ENCODE results near the gene DENND6B. TPM values are rescaled to one million over a fixed set of nuclear protein-coding genes. Genes with fewer than 3 reads are reported as not detected.

DENND6B gene
- total RNA-seq, 6 donors from 2014 or later = 9.5 to 24.1 (median 12.7) TPM

DNA sequence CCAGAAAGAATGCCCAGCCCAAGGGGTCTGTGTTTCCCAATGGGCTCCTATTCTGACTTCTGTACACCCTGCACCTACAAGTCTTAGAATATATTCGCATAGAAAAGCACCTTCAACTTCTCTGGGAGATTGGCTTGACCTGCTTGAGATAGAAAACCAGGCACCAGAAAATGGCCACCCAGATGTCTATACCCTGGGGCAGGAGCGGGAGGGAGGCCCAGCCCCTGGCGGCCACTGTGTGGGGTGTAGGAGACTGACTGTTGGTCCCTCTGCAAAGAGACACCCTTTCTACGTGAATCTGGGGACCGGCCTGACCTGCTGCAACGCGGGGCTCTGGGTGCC lies 8.5 kb downstream of the DENND6B start:
- Histone ChIP-seq H3K27me3 (no peaks in the 10 kb centered on the region), H3K36me3 (no peaks in the 10 kb centered on the region), H3K4me3 (no peak overlapping the region), H3K9me3 (no peaks in the 10 kb centered on the region), H3K27ac (no peak overlapping the region), H3K4me1 (peaks cover 14 to 22% (median 16%) of the 10 kb centered on the region in 4 donors)
- TF ChIP-seq POLR2A (IDR thresholded peaks at IDR 0.05) (no peak), EP300 (IDR thresholded peaks at IDR 0.05) (no peak), POLR2AphosphoS5 (IDR thresholded peaks at IDR 0.05) (no peak)
- TF ChIP-seq, protein P1, sequence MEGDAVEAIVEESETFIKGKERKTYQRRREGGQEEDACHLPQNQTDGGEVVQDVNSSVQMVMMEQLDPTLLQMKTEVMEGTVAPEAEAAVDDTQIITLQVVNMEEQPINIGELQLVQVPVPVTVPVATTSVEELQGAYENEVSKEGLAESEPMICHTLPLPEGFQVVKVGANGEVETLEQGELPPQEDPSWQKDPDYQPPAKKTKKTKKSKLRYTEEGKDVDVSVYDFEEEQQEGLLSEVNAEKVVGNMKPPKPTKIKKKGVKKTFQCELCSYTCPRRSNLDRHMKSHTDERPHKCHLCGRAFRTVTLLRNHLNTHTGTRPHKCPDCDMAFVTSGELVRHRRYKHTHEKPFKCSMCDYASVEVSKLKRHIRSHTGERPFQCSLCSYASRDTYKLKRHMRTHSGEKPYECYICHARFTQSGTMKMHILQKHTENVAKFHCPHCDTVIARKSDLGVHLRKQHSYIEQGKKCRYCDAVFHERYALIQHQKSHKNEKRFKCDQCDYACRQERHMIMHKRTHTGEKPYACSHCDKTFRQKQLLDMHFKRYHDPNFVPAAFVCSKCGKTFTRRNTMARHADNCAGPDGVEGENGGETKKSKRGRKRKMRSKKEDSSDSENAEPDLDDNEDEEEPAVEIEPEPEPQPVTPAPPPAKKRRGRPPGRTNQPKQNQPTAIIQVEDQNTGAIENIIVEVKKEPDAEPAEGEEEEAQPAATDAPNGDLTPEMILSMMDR (IDR thresholded peaks at IDR 0.05) = no peak
- WGBS, 2 donors = 81 to 85% methylated on average over 7 of the region's 7 CpGs
- no peak for ATAC-seq (ENCODE audit: low FRiP score in 2 of 2)
- DNase-seq = no peak

DNA sequence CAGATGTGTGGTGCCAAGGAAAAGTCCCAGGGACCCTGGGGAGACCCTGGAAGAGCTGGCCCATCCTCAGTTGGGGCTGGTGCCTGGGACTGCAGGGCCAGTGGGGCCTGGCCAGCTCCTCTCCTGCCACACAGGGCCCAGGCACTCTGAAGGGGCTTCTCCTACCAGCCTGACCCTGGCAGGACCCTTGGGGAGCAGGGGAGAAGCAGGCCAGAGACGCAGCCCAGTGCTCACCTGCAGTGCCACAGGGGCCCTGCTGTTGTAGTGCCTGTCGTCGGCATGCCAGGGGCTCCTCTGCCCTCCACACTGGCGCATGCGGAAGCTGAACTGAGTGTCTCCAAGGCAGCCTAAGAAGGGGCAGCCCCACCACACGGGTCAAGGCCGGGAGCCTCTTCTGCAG lies 9.1 kb downstream of the DENND6B start:
- Histone ChIP-seq H3K27me3 (no peaks in the 10 kb centered on the region), H3K4me1 (peaks cover 14 to 24% (median 16%) of the 10 kb centered on the region in 4 donors), H3K9me3 (no peaks in the 10 kb centered on the region), H3K27ac (no peak overlapping the region), H3K36me3 (no peaks in the 10 kb centered on the region), H3K4me3 (no peak overlapping the region)
- no peak for ATAC-seq (ENCODE audit: low FRiP score in 2 of 2)
- TF ChIP-seq, protein P1 (IDR thresholded peaks at IDR 0.05) = no peak
- no peak for TF ChIP-seq EP300 (IDR thresholded peaks at IDR 0.05)
- no peak for TF ChIP-seq POLR2AphosphoS5 (IDR thresholded peaks at IDR 0.05)
- TF ChIP-seq POLR2A (IDR thresholded peaks at IDR 0.05) = no peak
- WGBS, 2 donors = 95% methylated on average over 7 of the region's 7 CpGs; no CpG with 5 or more reads in 1 of the 2 donors
- DNase-seq = peak in 1 of 2 donors; percentile 66

DNA sequence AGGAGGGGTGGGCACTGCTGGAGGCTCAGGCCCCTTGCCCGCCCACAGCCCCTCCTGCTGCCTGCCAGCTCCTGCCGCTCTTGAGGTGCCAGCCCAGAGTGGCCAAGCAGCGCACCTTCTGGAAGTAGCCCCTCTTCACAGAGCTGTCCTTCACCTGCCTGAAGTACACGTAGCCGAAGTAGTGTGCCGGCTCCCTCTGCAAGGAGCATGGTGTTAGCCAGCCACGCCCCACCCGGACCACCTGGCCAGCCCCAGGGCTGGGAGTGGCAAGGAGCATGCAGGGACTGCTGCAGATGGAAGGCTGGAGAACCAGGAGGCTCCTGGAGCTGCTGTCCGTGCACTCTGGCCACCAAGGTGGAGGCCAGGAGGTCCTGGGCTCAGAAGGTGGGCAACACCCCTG lies 9.6 kb downstream of the DENND6B start:
- peak in 1 of 2 donors; percentile 43 for DNase-seq
- Histone ChIP-seq H3K9me3 (no peaks in the 10 kb centered on the region), H3K27me3 (no peaks in the 10 kb centered on the region), H3K27ac (no peak overlapping the region), H3K4me1 (peaks cover 14 to 24% (median 16%) of the 10 kb centered on the region in 4 donors), H3K36me3 (no peaks in the 10 kb centered on the region), H3K4me3 (no peak overlapping the region)
- no peak for ATAC-seq (ENCODE audit: low FRiP score in 2 of 2)
- no peak for TF ChIP-seq EP300 (IDR thresholded peaks at IDR 0.05)
- TF ChIP-seq POLR2AphosphoS5 (IDR thresholded peaks at IDR 0.05) = no peak
- TF ChIP-seq, protein P1 (IDR thresholded peaks at IDR 0.05) = no peak
- no peak for TF ChIP-seq POLR2A (IDR thresholded peaks at IDR 0.05)
- WGBS, 2 donors = 92% methylated on average over 9 of the region's 9 CpGs; no CpG with 5 or more reads in 1 of the 2 donors

DNA sequence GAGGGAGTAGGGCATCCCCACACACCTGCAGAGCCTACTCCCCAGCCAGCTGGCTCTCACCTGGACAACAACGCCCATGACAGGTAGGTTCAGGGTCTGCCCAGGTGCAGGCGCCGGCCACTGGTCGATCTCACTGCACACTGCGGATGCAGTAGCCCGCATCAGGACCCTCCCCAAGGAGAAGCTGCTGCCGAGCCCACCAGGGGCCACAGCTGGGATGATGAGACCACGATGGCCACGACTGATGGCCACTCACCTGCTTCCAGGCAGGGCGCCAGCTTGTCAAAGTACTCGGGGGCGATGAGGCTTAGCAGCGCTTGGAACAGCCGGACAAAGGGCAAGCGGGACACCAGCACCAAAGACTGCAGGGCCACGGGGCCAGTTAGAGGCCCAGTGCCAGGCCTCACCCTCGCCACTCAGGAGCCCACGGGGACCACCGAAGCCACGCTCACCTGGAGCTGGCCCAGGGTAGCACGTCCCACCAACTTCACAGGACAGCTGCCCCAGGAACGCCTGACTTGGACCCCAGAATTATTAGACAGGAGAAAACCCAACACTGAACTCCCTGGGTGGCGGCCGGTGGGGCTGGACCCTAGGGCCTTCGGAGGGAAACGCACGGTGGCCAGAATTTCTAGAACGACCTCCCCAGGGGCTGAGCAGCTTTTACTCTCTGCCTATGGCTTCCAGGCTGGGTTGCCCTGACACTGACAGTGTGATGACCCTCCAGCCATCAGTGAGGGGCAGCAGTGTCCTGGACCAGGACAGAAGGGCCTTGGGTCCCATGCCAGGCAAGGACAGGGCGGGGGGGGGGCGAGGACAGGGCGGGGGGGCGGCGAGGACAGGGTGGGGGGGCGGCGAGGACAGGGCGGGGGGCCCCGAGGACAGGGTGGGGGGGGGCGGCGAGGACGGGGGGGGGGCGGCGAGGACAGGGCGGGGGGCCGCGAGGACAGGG lies 10.4 kb downstream of the DENND6B start:
- WGBS, 2 donors = 94 to 97% methylated on average over 6 to 22 of the region's 45 CpGs
- DNase-seq = peak in 1 of 2 donors; percentile 79
- TF ChIP-seq POLR2AphosphoS5 (IDR thresholded peaks at IDR 0.05) (no peak), EP300 (IDR thresholded peaks at IDR 0.05) (no peak), POLR2A (IDR thresholded peaks at IDR 0.05) (no peak)
- TF ChIP-seq, protein P1 (IDR thresholded peaks at IDR 0.05) = no peak

More for the DNA sequence above, 10.4 kb downstream of the DENND6B start:
- Histone ChIP-seq H3K4me3 (no peak overlapping the region), H3K27me3 (no peaks in the 10 kb centered on the region), H3K36me3 (peaks cover 0 to 3% (median 0%) of the 10 kb centered on the region in 4 donors), H3K4me1 (peaks cover 14 to 24% (median 16%) of the 10 kb centered on the region in 4 donors), H3K27ac (no peak overlapping the region), H3K9me3 (no peaks in the 10 kb centered on the region)
- ATAC-seq (ENCODE audit: low FRiP score in 2 of 2) = no peak
